GM19025 (cell line): ENCODE results near the gene KCNS1.

Experiments
- ATAC-seq: cut with Tn5 transposase; IDR thresholded peaks from one replicate; pipeline ENCODE4 v1.9.1; 2021; ENCODE audit warnings: mild to moderate bottlenecking, low read depth, moderate library complexity; ENCODE audit not compliant: unreplicated experiment

Gene KCNS1

GRCh38 chr20:45052698-45053429 lies 48.1 kb downstream of the KCNS1 start:
- ATAC-seq, result no peak

- no peak for ATAC-seq
Measured at GRCh38 chr20:45051204-45052060, 49.5 kb downstream of the KCNS1 start.

GRCh38 chr20:45049904-45050471 lies 50.9 kb downstream of the KCNS1 start:
- no peak for ATAC-seq

- ATAC-seq, result no peak
Measured at GRCh38 chr20:45049438-45049837, 51.5 kb downstream of the KCNS1 start.

- no peak for ATAC-seq
Measured at GRCh38 chr20:45047581-45048119, 53.3 kb downstream of the KCNS1 start.

- no peak for ATAC-seq
Measured at GRCh38 chr20:45044601-45045000, 56.3 kb downstream of the KCNS1 start.

GRCh38 chr20:45044084-45044573 lies 56.8 kb downstream of the KCNS1 start:
- no peak for ATAC-seq

GRCh38 chr20:45042978-45043377 lies 57.9 kb downstream of the KCNS1 start:
- no peak for ATAC-seq
